Upper lobe of left lung (tissue), 4 donors: ENCODE results near the gene HLA-DRB1.

Experiments
- CTCF ChIP-seq, 6 experiments: fragments of 450-650 bp in 4 of 6; fragments of 200-600 bp in 2 of 6; sonication (generic) in 2 of 6; IDR thresholded peaks; one replicate each; pipeline ENCODE4 v1.5.1; 2016 to 2019; ENCODE audit warnings: antibody characterized with exemption in 6 of 6
- EP300 ChIP-seq, 4 donors: sonication (generic); formaldehyde crosslinking; IDR thresholded peaks; one replicate each; pipeline ENCODE4 v1.5.1; 2017; ENCODE audit warnings: antibody characterized with exemption in 4 of 4, control low read depth in 2 of 4
- POLR2A ChIP-seq, 4 donors: fragments of 450-650 bp; IDR thresholded peaks; one replicate each; pipeline ENCODE4 v1.5.1; 2016 to 2017; ENCODE audit warnings: antibody characterized with exemption in 4 of 4, mild to moderate bottlenecking in 2 of 4
- POLR2AphosphoS5 ChIP-seq, 2 donors: sonication (generic); formaldehyde crosslinking; IDR thresholded peaks; one replicate each; pipeline ENCODE4 v1.5.1; 2017; ENCODE audit warnings: antibody characterized with exemption in 2 of 2

- no peak for TF ChIP-seq POLR2A (IDR thresholded peaks at IDR 0.05)
- TF ChIP-seq CTCF (IDR thresholded peaks at IDR 0.05): no peak
- no peak for TF ChIP-seq POLR2AphosphoS5 (IDR thresholded peaks at IDR 0.05)
- no peak for TF ChIP-seq EP300 (IDR thresholded peaks at IDR 0.05)
Measured at GRCh38 chr6:32539839-32540238, 49.8 kb downstream of the HLA-DRB1 start.
